Tibial nerve (tissue), 4 donors: Measurements from ENCODE around the gene TTC19.

ENCODE experiments used
- EP300 ChIP-seq, 2 donors: sonication (generic); formaldehyde crosslinking; IDR thresholded peaks; one replicate each; pipeline ENCODE4 v1.6.1; 2017; ENCODE audit warnings: antibody characterized with exemption in 2 of 2, mild to moderate bottlenecking in 1 of 2
- POLR2A ChIP-seq, 2 donors: fragments of 450-650 bp; IDR thresholded peaks; one replicate each; pipeline ENCODE4 v1.6.1; 2017; ENCODE audit warnings: antibody characterized with exemption in 2 of 2, mild to moderate bottlenecking in 2 of 2, moderate library complexity in 2 of 2
- TF ChIP-seq, protein P1 (sequence below), 5 experiments: fragments of 200-600 bp in 3 of 5; fragments of 450-650 bp in 2 of 5; sonication (generic) in 3 of 5; IDR thresholded peaks; one replicate each; pipeline ENCODE4 v1.5.1; 2016 to 2019; ENCODE audit warnings: antibody characterized with exemption in 5 of 5, mild to moderate bottlenecking in 3 of 5, moderate library complexity in 2 of 5

DNA sequence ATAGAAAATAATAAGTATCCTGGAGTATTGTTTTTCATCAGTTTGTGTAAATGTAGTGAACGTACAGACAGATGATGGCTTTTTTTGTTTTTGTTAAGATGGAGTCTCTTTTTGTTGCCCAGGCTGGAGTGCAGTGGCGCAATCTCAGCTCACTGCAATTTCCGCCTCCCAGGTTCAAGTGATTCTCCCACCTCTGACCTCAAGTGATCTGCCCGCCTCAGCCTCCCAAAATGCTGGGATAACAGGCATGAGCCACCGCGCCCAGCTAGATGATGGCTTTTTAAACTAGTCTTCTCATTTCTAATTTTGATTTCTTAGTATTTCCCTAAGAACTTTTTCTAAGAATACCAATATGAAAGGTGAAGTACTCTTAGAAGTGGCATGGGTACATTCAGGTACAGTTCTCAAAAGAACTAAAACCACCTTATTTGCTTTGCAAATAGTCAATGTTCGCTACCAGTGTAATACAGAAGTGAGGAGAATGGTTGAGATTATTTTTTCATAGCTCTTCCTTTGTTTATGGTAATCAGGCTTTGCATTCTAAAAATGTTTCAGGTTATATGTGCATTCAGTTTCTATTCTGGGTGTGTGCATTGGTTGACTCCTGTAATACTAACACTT is 34.2 kb downstream of the TTC19 start:
- TF ChIP-seq, protein P1, sequence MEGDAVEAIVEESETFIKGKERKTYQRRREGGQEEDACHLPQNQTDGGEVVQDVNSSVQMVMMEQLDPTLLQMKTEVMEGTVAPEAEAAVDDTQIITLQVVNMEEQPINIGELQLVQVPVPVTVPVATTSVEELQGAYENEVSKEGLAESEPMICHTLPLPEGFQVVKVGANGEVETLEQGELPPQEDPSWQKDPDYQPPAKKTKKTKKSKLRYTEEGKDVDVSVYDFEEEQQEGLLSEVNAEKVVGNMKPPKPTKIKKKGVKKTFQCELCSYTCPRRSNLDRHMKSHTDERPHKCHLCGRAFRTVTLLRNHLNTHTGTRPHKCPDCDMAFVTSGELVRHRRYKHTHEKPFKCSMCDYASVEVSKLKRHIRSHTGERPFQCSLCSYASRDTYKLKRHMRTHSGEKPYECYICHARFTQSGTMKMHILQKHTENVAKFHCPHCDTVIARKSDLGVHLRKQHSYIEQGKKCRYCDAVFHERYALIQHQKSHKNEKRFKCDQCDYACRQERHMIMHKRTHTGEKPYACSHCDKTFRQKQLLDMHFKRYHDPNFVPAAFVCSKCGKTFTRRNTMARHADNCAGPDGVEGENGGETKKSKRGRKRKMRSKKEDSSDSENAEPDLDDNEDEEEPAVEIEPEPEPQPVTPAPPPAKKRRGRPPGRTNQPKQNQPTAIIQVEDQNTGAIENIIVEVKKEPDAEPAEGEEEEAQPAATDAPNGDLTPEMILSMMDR (IDR thresholded peaks at IDR 0.05): no peak
- TF ChIP-seq EP300 (IDR thresholded peaks at IDR 0.05): no peak
- TF ChIP-seq POLR2A (IDR thresholded peaks at IDR 0.05): no peak
